HepG2 (cell line): Measurements from ENCODE around the gene KMT2A. TPM values are rescaled to one million over a fixed set of nuclear protein-coding genes. Genes with fewer than 3 reads are reported as not detected.
A peak's percentile ranks its signal among the peaks of the same experiment; 100 is the strongest.

Experiments used
- ATAD3A ChIP-seq: sonication (generic); formaldehyde crosslinking; IDR thresholded peaks from 2 replicates; pipeline ENCODE4 v1.4.0; 2020; ENCODE audit warnings: missing genetic modification reagents
- HNRNPUL1 ChIP-seq: fragments of 200-400 bp; formaldehyde crosslinking; IDR thresholded peaks from 2 replicates; pipeline ENCODE4 v1.6.1; 2017; ENCODE audit warnings: low read depth, mild to moderate bottlenecking, low read length, moderate library complexity
- JUN ChIP-seq: sonication (generic); formaldehyde crosslinking; IDR thresholded peaks from 2 replicates; pipeline ENCODE4 v1.4.0; 2020; ENCODE audit warnings: mild to moderate bottlenecking, missing genetic modification reagents
- MAFG ChIP-seq: sonication (generic); formaldehyde crosslinking; IDR thresholded peaks from 2 replicates; pipeline ENCODE4 v1.5.1; 2020; ENCODE audit warnings: mild to moderate bottlenecking, missing genetic modification reagents
- MED13 ChIP-seq: sonication (generic); formaldehyde crosslinking; IDR thresholded peaks from 2 replicates; pipeline ENCODE4 v1.5.0; 2020; ENCODE audit warnings: missing genetic modification reagents
- NCOR1 ChIP-seq: fragments of 200-600 bp; sonication (generic); IDR thresholded peaks from 2 replicates; pipeline ENCODE4 v1.7.0; 2017; ENCODE audit warnings: antibody characterized with exemption, low read length, borderline replicate concordance
- NFYB ChIP-seq: sonication (generic); formaldehyde crosslinking; IDR thresholded peaks from 2 replicates; pipeline ENCODE4 v1.4.0; 2020; ENCODE audit warnings: missing genetic modification reagents
- NFYC ChIP-seq: IDR thresholded peaks from 2 replicates; pipeline ENCODE4 v1.6.1; 2016; ENCODE audit warnings: missing genetic modification reagents, missing compliant biosample characterization
- TOPORS ChIP-seq: sonication (generic); formaldehyde crosslinking; IDR thresholded peaks from 2 replicates; pipeline ENCODE4 v1.8.0; 2023; ENCODE audit warnings: mild to moderate bottlenecking, missing genetic modification reagents
- U2AF1 ChIP-seq: fragments of 200-400 bp; formaldehyde crosslinking; optimal IDR thresholded peaks from 2 replicates; pipeline ENCODE3; 2017; ENCODE audit warnings: mild to moderate bottlenecking, low read depth, low read length
- ZKSCAN8 ChIP-seq: IDR thresholded peaks from 2 replicates; pipeline ENCODE4 v1.6.1; 2016; ENCODE audit warnings: borderline replicate concordance, missing genetic modification reagents, missing compliant biosample characterization
- ZNF382 ChIP-seq: sonication (generic); formaldehyde crosslinking; IDR thresholded peaks from 2 replicates; pipeline ENCODE4 v1.5.0; 2020; ENCODE audit warnings: missing genetic modification reagents, mild to moderate bottlenecking, borderline replicate concordance
- ZNF546 ChIP-seq: sonication (generic); formaldehyde crosslinking; conservative IDR thresholded peaks from 2 replicates; pipeline ENCODE4 v1.8.1; 2023; ENCODE audit warnings: mild to moderate bottlenecking, missing genetic modification reagents
- ZNF670 ChIP-seq: sonication (generic); formaldehyde crosslinking; IDR thresholded peaks from 2 replicates; pipeline ENCODE4 v1.8.0; 2022; ENCODE audit warnings: mild to moderate bottlenecking, missing genetic modification reagents, borderline replicate concordance
- ZNF788 ChIP-seq: sonication (generic); formaldehyde crosslinking; IDR thresholded peaks from 2 replicates; pipeline ENCODE4 v1.5.0; 2020; ENCODE audit warnings: mild to moderate bottlenecking, missing genetic modification reagents, borderline replicate concordance
- ZNF879 ChIP-seq: sonication (generic); formaldehyde crosslinking; IDR thresholded peaks from 2 replicates; pipeline ENCODE4 v1.8.1; 2023; ENCODE audit warnings: missing genetic modification reagents
- polyA plus RNA-seq, 8 experiments: library from polyadenylated mRNA; depleted of rRNA in 3 of 8; stranded (reverse) in 7 of 8; unstranded in 1 of 8; fragments of >200 nt; fragmentation: Illumina TruSeq in 4 of 8; extraction: Trizol in 4 of 8; gene quantifications; 2 replicates each; pipeline versions ENCODE4 v1.2.1 to v1.2.3, GENCODE V29; 2011 to 2016; ENCODE audit warnings: low read depth in 4 of 8, missing spikeins in 1 of 8, mixed read lengths in 1 of 8; ENCODE audit not compliant: insufficient read depth in 1 of 8
- total RNA-seq, 5 experiments: library from RNA; depleted of rRNA; stranded (reverse); fragments of >200 nt; fragmentation: Illumina TruSeq; extraction: Trizol; gene quantifications; 2 replicates each; pipeline ENCODE4 v1.2.3, GENCODE V29; 2016; ENCODE audit warnings: low read depth in 1 of 5
- TF ChIP-seq, protein P1 (sequence below): sonication (generic); formaldehyde crosslinking; IDR thresholded peaks from 2 replicates; pipeline ENCODE4 v1.4.0; 2020; ENCODE audit warnings: missing genetic modification reagents
- TF ChIP-seq, protein P2 (sequence below): sonication (generic); formaldehyde crosslinking; IDR thresholded peaks from 2 replicates; pipeline ENCODE4 v1.5.0; 2020; ENCODE audit warnings: missing genetic modification reagents
- TF ChIP-seq, protein P3 (sequence below): sonication (generic); formaldehyde crosslinking; conservative IDR thresholded peaks from 2 replicates; pipeline ENCODE4 v1.8.1; 2023; ENCODE audit warnings: missing genetic modification reagents
- TF ChIP-seq, protein P4 (sequence below): sonication (generic); formaldehyde crosslinking; IDR thresholded peaks from 2 replicates; pipeline ENCODE4 v1.8.1; 2023; ENCODE audit warnings: mild to moderate bottlenecking, missing genetic modification reagents

Gene KMT2A
- total and polyA plus RNA-seq, 2 of the 13 experiments (the other 11 are each of a cell fraction or from before 2014, with no cell fraction given): 12.4 to 20.0 TPM

DNA sequence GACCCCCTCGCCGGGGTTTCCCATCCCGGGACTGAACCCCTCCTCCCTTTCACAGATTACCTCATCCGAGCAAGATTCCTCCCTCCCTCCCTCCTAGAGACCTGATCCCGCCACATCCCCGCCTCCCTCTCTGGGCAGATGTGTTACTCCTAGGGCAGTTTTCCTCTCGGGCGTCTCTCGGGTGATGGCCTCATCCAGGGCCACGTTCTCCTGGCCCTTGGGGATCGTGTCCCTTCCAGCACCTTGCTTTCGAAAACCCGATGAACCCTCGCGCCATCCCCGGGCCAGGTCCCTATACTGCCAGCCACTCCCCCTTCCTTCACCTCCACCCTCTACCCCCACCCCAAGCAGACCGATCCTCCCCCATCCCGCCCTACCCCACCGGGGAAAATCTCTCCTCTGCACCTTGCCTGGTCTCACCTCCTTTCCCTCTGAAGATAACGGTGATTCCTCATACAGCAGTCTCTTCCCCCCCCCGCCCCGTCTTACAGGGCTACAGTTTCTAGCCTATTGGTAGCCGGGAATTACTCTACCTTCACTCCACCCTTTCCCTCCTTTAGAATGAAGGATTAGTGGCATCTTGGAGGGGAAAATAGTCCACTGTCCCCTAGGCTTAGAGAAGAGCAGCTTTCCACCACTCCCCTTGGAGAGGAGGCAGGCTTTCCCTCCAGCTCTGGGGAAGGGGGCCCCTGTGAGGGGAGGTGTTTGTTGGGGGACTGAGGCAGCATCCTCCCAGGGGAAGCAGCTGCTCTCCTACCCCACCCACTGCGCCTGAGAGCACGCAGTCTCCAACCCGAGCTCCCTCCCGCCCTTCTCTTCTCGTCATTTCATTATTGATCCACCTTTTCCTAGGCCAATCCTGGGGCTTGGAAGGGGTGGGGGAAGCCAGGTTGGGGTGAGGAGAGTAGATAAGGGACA, 1.2 kb downstream of the KMT2A start (continued):
- TF ChIP-seq, protein P1, sequence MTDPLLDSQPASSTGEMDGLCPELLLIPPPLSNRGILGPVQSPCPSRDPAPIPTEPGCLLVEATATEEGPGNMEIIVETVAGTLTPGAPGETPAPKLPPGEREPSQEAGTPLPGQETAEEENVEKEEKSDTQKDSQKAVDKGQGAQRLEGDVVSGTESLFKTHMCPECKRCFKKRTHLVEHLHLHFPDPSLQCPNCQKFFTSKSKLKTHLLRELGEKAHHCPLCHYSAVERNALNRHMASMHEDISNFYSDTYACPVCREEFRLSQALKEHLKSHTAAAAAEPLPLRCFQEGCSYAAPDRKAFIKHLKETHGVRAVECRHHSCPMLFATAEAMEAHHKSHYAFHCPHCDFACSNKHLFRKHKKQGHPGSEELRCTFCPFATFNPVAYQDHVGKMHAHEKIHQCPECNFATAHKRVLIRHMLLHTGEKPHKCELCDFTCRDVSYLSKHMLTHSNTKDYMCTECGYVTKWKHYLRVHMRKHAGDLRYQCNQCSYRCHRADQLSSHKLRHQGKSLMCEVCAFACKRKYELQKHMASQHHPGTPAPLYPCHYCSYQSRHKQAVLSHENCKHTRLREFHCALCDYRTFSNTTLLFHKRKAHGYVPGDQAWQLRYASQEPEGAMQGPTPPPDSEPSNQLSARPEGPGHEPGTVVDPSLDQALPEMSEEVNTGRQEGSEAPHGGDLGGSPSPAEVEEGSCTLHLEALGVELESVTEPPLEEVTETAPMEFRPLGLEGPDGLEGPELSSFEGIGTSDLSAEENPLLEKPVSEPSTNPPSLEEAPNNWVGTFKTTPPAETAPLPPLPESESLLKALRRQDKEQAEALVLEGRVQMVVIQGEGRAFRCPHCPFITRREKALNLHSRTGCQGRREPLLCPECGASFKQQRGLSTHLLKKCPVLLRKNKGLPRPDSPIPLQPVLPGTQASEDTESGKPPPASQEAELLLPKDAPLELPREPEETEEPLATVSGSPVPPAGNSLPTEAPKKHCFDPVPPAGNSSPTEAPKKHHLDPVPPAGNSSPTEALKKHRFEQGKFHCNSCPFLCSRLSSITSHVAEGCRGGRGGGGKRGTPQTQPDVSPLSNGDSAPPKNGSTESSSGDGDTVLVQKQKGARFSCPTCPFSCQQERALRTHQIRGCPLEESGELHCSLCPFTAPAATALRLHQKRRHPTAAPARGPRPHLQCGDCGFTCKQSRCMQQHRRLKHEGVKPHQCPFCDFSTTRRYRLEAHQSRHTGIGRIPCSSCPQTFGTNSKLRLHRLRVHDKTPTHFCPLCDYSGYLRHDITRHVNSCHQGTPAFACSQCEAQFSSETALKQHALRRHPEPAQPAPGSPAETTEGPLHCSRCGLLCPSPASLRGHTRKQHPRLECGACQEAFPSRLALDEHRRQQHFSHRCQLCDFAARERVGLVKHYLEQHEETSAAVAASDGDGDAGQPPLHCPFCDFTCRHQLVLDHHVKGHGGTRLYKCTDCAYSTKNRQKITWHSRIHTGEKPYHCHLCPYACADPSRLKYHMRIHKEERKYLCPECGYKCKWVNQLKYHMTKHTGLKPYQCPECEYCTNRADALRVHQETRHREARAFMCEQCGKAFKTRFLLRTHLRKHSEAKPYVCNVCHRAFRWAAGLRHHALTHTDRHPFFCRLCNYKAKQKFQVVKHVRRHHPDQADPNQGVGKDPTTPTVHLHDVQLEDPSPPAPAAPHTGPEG (CRISPR knock-in tag): no peak
- TF ChIP-seq, protein P2, sequence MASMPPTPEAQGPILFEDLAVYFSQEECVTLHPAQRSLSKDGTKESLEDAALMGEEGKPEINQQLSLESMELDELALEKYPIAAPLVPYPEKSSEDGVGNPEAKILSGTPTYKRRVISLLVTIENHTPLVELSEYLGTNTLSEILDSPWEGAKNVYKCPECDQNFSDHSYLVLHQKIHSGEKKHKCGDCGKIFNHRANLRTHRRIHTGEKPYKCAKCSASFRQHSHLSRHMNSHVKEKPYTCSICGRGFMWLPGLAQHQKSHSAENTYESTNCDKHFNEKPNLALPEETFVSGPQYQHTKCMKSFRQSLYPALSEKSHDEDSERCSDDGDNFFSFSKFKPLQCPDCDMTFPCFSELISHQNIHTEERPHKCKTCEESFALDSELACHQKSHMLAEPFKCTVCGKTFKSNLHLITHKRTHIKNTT (CRISPR knock-in tag): no peak
- TF ChIP-seq ZNF382 (CRISPR knock-in tag) (no peak), NFYB (peak; percentile 52; the same call in 1 of the 2 replicates), HNRNPUL1 (no peak), ZNF788 (no peak), ATAD3A (CRISPR knock-in tag) (no peak), NFYC (CRISPR knock-in tag) (peak; percentile 40), NCOR1 (no peak), ZNF879 (CRISPR knock-in tag) (no peak), ZNF670 (CRISPR knock-in tag) (no peak), MAFG (CRISPR knock-in tag) (no peak), ZKSCAN8 (CRISPR knock-in tag) (no peak), TOPORS (CRISPR knock-in tag) (no peak), JUN (CRISPR knock-in tag) (no peak), MED13 (CRISPR knock-in tag) (no peak), U2AF1 (no peak), ZNF546 (CRISPR knock-in tag) (no peak)
- TF ChIP-seq, protein P3, sequence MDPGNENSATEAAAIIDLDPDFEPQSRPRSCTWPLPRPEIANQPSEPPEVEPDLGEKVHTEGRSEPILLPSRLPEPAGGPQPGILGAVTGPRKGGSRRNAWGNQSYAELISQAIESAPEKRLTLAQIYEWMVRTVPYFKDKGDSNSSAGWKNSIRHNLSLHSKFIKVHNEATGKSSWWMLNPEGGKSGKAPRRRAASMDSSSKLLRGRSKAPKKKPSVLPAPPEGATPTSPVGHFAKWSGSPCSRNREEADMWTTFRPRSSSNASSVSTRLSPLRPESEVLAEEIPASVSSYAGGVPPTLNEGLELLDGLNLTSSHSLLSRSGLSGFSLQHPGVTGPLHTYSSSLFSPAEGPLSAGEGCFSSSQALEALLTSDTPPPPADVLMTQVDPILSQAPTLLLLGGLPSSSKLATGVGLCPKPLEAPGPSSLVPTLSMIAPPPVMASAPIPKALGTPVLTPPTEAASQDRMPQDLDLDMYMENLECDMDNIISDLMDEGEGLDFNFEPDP (CRISPR knock-in tag): no peak
- TF ChIP-seq, protein P4, sequence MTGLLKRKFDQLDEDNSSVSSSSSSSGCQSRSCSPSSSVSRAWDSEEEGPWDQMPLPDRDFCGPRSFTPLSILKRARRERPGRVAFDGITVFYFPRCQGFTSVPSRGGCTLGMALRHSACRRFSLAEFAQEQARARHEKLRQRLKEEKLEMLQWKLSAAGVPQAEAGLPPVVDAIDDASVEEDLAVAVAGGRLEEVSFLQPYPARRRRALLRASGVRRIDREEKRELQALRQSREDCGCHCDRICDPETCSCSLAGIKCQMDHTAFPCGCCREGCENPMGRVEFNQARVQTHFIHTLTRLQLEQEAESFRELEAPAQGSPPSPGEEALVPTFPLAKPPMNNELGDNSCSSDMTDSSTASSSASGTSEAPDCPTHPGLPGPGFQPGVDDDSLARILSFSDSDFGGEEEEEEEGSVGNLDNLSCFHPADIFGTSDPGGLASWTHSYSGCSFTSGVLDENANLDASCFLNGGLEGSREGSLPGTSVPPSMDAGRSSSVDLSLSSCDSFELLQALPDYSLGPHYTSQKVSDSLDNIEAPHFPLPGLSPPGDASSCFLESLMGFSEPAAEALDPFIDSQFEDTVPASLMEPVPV (CRISPR knock-in tag): no peak
